GM20431 (cell line): Measurements from ENCODE around the gene ACAP2.
"Not testable (repeated sequence)": the region's sequence is repeated elsewhere in the genome, so short reads cannot be mapped to it uniquely, and the experiment has no call there.

Experiments
- in situ Hi-C: fragments of 300-500 bp; cut with MseI, MboI; formaldehyde crosslinking; loops from one replicate; pipeline ENCODE4 v1.15.0; 2020; ENCODE audit warnings: low sequenced_read_pairs; ENCODE audit not compliant: unreplicated experiment

ACAP2 gene

GRCh38 chr3:195230244-195230643, 212.6 kb downstream of the ACAP2 start:
- in situ Hi-C loops: no loop called here

- in situ Hi-C loops: not testable (repeated sequence)
These were observed 213.9 kb downstream of the ACAP2 start for GRCh38 chr3:195228886-195229285.

GRCh38 chr3:195227871-195228270, 214.9 kb downstream of the ACAP2 start:
- in situ Hi-C loops: no loop called here

- in situ Hi-C loops: no loop called here
These were observed 215.8 kb downstream of the ACAP2 start for GRCh38 chr3:195226900-195227447.

GRCh38 chr3:195226445-195226844, 216.4 kb downstream of the ACAP2 start:
- in situ Hi-C loops: no loop called here

GRCh38 chr3:195224980-195225580, 217.7 kb downstream of the ACAP2 start:
- in situ Hi-C loops: no loop called here
